Endothelial cell of umbilical vein (primary cell): ENCODE data around the gene MITF. TPM values are rescaled to one million over a fixed set of nuclear protein-coding genes. Genes with fewer than 3 reads are reported as not detected.

Experiments
- BruUV-seq: library from RNA; stranded (reverse); fragments of 400-500 nt; replicated peaks from 2 replicates; lab custom pipeline; 2021; lab: Mats Ljungman, UMichigan
- CTCF ChIA-PET: fragments of 300-600, 350-600 bp; sonication (Branson Sonifier 250); formaldehyde crosslinking; loops from one replicate; lab custom pipeline; 2021; ENCODE audit warnings: antibody characterized with exemption, inconsistent platforms; lab: Charles Lee
- POLR2A ChIA-PET: fragments of 300-600, 350-600 bp; sonication (Branson Sonifier 250); formaldehyde crosslinking; loops from one replicate; lab custom pipeline; 2021; ENCODE audit warnings: antibody characterized with exemption, inconsistent platforms; lab: Charles Lee
- DNase-seq: peaks from one replicate; pipeline ENCODE4 v3.0.0-alpha.2; 2011; ENCODE audit warnings: low read depth, low spot score
- FAIRE-seq: peaks from 2 replicates; lab custom pipeline; 2011; peaks lifted over from hg19 to GRCh38; lab: Jason Lieb, UNC
- H2AFZ ChIP-seq: 2 replicates; pipeline ENCODE4 v1.6.0; 2012; ENCODE audit warnings: low read depth, low read length, control low read depth, inconsistent platforms
- H3K27ac ChIP-seq: 2 replicates; pipeline ENCODE4 v1.5.1; 2011; ENCODE audit warnings: low read depth, mild to moderate bottlenecking, control low read depth, low read length, moderate library complexity; ENCODE audit not compliant: insufficient read depth
- H3K27me3 ChIP-seq, 2 experiments: 2 replicates each; pipeline versions ENCODE4 v1.6.0 to v1.6.1; 2011; ENCODE audit warnings: low read length in 2 of 2, mixed read lengths in 1 of 2; ENCODE audit not compliant: control insufficient read depth in 2 of 2, insufficient read depth in 2 of 2
- H3K36me3 ChIP-seq, 2 experiments: 2 replicates in 1 of 2; 3 replicates in 1 of 2; pipeline ENCODE4 v1.5.1; 2011; ENCODE audit warnings: low read length in 2 of 2, mild to moderate bottlenecking in 1 of 2, moderate library complexity in 1 of 2; ENCODE audit not compliant: control insufficient read depth in 2 of 2, insufficient read depth in 2 of 2; ENCODE audit errors: extremely low read depth in 1 of 2
- H3K4me1 ChIP-seq: 3 replicates; pipeline ENCODE4 v1.5.1; 2011; ENCODE audit warnings: mild to moderate bottlenecking, low read length; ENCODE audit not compliant: control insufficient read depth, insufficient read depth; ENCODE audit errors: extremely low read depth
- H3K4me2 ChIP-seq: 2 replicates; pipeline ENCODE4 v1.6.1; 2011; ENCODE audit warnings: low read length, control low read depth, mixed read lengths; ENCODE audit not compliant: insufficient read depth
- H3K4me3 ChIP-seq, 3 experiments: fragments of 200-600 bp in 1 of 3; sonication (generic), shearing (Covaris generic) in 1 of 3; replicated peaks in 1 of 3; 2 replicates each; pipeline ENCODE4 v1.5.1; 2011 to 2016; ENCODE audit warnings: control low read depth in 3 of 3, low read length in 3 of 3, mild to moderate bottlenecking in 2 of 3, inconsistent platforms in 1 of 3, low read depth in 1 of 3, moderate library complexity in 1 of 3; ENCODE audit not compliant: insufficient read depth in 1 of 3
- H3K79me2 ChIP-seq: 2 replicates; pipeline ENCODE4 v1.6.0; 2012; ENCODE audit warnings: low read length, inconsistent platforms; ENCODE audit not compliant: control insufficient read depth, insufficient read depth
- H3K9ac ChIP-seq: replicated peaks from 2 replicates; pipeline ENCODE3; 2011; ENCODE audit warnings: low read length, control low read depth; ENCODE audit not compliant: insufficient read depth; ENCODE audit errors: extremely low read depth
- H3K9me1 ChIP-seq: replicated peaks from 3 replicates; pipeline ENCODE4 v1.6.0; 2011; ENCODE audit warnings: mild to moderate bottlenecking, low read length; ENCODE audit not compliant: control insufficient read depth, insufficient read depth; ENCODE audit errors: extremely low read depth
- H3K9me3 ChIP-seq: replicated peaks from 2 replicates; pipeline ENCODE4 v1.5.1; 2012; ENCODE audit warnings: low read length, inconsistent platforms; ENCODE audit not compliant: control insufficient read depth, insufficient read depth
- H4K20me1 ChIP-seq: replicated peaks from 2 replicates; pipeline ENCODE3; 2011; ENCODE audit warnings: mild to moderate bottlenecking, low read length; ENCODE audit not compliant: control insufficient read depth, insufficient read depth; ENCODE audit errors: extremely low read depth
- CTCF ChIP-seq, 2 donors: IDR thresholded peaks; 1 replicate in 1 of 2; 2 replicates in 1 of 2; pipeline ENCODE4 v1.5.1; 2011; ENCODE audit warnings: low read length in 2 of 2, mild to moderate bottlenecking in 2 of 2, moderate library complexity in 2 of 2, control low read depth in 1 of 2, inconsistent platforms in 1 of 2, low read depth in 1 of 2; ENCODE audit not compliant: insufficient read depth in 1 of 2; ENCODE audit errors: extremely low read depth in 1 of 2
- EZH2 ChIP-seq: IDR thresholded peaks from 2 replicates; pipeline ENCODE4 v1.6.1; 2012; ENCODE audit warnings: borderline replicate concordance, low read depth, mild to moderate bottlenecking, moderate library complexity, low read length, inconsistent platforms; ENCODE audit not compliant: severe bottlenecking
- FOS ChIP-seq: IDR thresholded peaks from 2 replicates; pipeline ENCODE4 v1.6.1; 2011; ENCODE audit warnings: mild to moderate bottlenecking, low read length, moderate library complexity, borderline replicate concordance; ENCODE audit not compliant: insufficient read depth
- GATA2 ChIP-seq: IDR thresholded peaks from 2 replicates; pipeline ENCODE4 v1.7.0; 2011; ENCODE audit warnings: low read depth, mild to moderate bottlenecking, moderate library complexity, mixed read lengths, low read length; ENCODE audit not compliant: insufficient read length, insufficient read depth
- JUN ChIP-seq: IDR thresholded peaks from 2 replicates; pipeline ENCODE4 v1.6.1; 2011; ENCODE audit warnings: borderline replicate concordance, low read depth; ENCODE audit not compliant: insufficient read length, insufficient read depth
- MYC ChIP-seq: IDR thresholded peaks from one replicate; pipeline ENCODE4 v1.6.1; 2011; ENCODE audit warnings: mild to moderate bottlenecking, low read depth, low read length
- POLR2A ChIP-seq: IDR thresholded peaks from 2 replicates; pipeline ENCODE4 v1.6.1; 2012; ENCODE audit warnings: low read depth, mild to moderate bottlenecking, control low read depth, low read length
- POLR2AphosphoS5 ChIP-seq: IDR thresholded peaks from 2 replicates; pipeline ENCODE4 v1.6.1; 2012; ENCODE audit warnings: low read depth, mild to moderate bottlenecking, control low read depth, low read length, moderate library complexity; ENCODE audit not compliant: insufficient read depth
- dilution Hi-C: fragments of 300-500 bp; cut with MboI; formaldehyde crosslinking; loops from one replicate; pipeline ENCODE4 v1.15.0; 2019; ENCODE audit warnings: low sequenced_read_pairs; ENCODE audit not compliant: extremely low pct_ligation_motif_present
- intact Hi-C: fragments of 100-400 bp; cut with micrococcal nuclease; formaldehyde crosslinking; loops from one replicate; pipeline ENCODE4 v1.10.0; 2022
- polyA plus RNA-seq, 4 experiments: library from polyadenylated mRNA; depleted of rRNA in 3 of 4; stranded (reverse) in 3 of 4; unstranded in 1 of 4; fragments of >200 nt; gene quantifications; 2 replicates each; pipeline versions ENCODE4 v1.2.1 to v1.2.3, GENCODE V29; 2011 to 2012; ENCODE audit warnings: missing spikeins in 1 of 4
- total RNA-seq: library from RNA; stranded (reverse); gene quantifications from 2 replicates; pipeline ENCODE4 v1.2.3, GENCODE V29; 2021
- TF ChIP-seq, protein P1 (sequence below): IDR thresholded peaks from 2 replicates; pipeline ENCODE4 v1.6.1; 2011; ENCODE audit not compliant: insufficient read depth, insufficient read length

MITF gene
- total and polyA plus RNA-seq, 2 donors (not counting 3 experiments of a cell fraction or from before 2014, with no cell fraction given): 1.6 to 2.5 TPM

- Histone ChIP-seq H3K36me3 (no peaks in the 10 kb centered on the region), H3K4me2 (no peak overlapping the region), H3K9me1 (no peaks in the 10 kb centered on the region), H3K27ac (no peak overlapping the region), H3K9ac (no peak overlapping the region), H3K4me3 (no peak overlapping the region), H3K4me1 (no peaks in the 10 kb centered on the region), H2AFZ (no peak overlapping the region), H3K9me3 (no peaks in the 10 kb centered on the region), H3K27me3 (no peaks in the 10 kb centered on the region), H4K20me1 (no peaks in the 10 kb centered on the region), H3K79me2 (no peaks in the 10 kb centered on the region)
- no peak for DNase-seq
- no peak for FAIRE-seq
- POLR2A ChIA-PET: no interaction called here
- TF ChIP-seq MYC (no peak), FOS (no peak), GATA2 (no peak), JUN (no peak), EZH2 (no peak), POLR2AphosphoS5 (no peak), POLR2A (no peak), CTCF (IDR thresholded peaks at IDR 0.05; ENCODE audit: extremely low read depth in 1 of 2, insufficient read depth in 1 of 2, low read depth in 1 of 2, low read length in 2 of 2) (no peak)
- TF ChIP-seq, protein P1, sequence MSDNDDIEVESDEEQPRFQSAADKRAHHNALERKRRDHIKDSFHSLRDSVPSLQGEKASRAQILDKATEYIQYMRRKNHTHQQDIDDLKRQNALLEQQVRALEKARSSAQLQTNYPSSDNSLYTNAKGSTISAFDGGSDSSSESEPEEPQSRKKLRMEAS: no peak
- intact Hi-C loops (no loop called here), dilution Hi-C loops (no loop called here)
- CTCF ChIA-PET: interaction anchor here (1.4 kb wide), 1 partner anchor 9 kb away, joined by 4 read pairs; no protein-coding TSS in a partner anchor
- BruUV-seq: no TSS peak
These were observed 187.1 kb downstream of the MITF start for GRCh38 chr3:69926385-69926784.
